ENCODE measurements around the gene ROBO1.

DNA sequence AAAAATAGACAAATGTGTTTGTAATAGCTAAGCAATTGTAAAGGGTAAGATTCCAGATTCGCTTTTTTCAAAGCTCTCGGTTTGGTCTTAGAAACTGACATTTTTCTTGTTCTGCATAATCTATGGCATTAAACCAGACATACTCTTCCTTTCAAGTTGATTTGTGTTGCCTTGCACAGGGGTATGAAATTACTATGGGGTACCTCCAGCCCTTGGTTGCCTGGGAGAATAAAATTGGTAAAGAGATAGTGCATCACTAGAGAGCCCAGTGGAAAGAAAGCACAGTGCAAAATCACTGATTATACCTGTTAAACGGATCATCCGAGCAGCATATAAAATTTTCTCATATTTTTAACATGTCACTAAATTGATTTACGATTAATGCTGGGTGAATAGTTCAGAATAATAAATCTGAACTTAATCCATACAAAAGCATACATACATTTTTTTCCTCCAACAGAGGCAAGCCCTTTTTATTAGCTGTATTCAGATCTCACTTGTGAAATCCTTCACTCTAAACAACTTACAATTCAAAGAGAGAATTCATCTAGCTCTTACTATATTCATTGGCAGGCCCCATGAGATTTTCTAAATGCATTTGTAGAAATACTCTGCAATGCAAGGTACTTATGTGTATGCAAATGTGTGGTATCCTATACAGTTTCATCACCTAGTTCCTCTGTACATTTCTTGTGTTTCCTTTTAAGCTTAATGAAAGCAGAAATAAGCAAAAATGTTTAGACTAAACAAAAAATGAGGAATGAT, 224.4 kb downstream of the ROBO1 start:
- no peak for TF ChIP-seq EZH2 (IDR thresholded peaks at IDR 0.05; ENCODE audit: insufficient read depth, poor library complexity, severe bottlenecking)
- no peak for TF ChIP-seq EZH2phosphoT487 (IDR thresholded peaks at IDR 0.05; ENCODE audit: insufficient read depth, low read depth)
